K562 (cell line): ENCODE results near the gene CXCL5. TPM values are rescaled to one million over a fixed set of nuclear protein-coding genes. Genes with fewer than 3 reads are reported as not detected.
A peak's percentile ranks its signal among the peaks of the same experiment; 100 is the strongest.
"Not testable (repeated sequence)": the region's sequence is repeated elsewhere in the genome, so short reads cannot be mapped to it uniquely, and the experiment has no call there.

Source experiments
- ATAC-seq: fragments of 200-7000 bp; cut with Tn5 transposase; 3 replicates; pipeline ENCODE4 v1.9.1; 2020; ENCODE audit warnings: moderate library complexity
- BruUV-seq: library from RNA; stranded (reverse); fragments of 400-500 nt; replicated peaks from 2 replicates; lab custom pipeline; 2021; lab: Mats Ljungman, UMichigan
- CTCF ChIA-PET: fragments of 300-600 bp; formaldehyde crosslinking; extraction: SDS; loops from one replicate; lab custom pipeline; 2021; ENCODE audit warnings: low intra/inter-chr PET ratio; lab: Yijun Ruan, JAX
- POLR2A ChIA-PET: fragments of 300-600, 350-650 bp; sonication (Branson Sonifier 250); formaldehyde crosslinking; extraction: SDS; loops from one replicate; lab custom pipeline; 2021; ENCODE audit warnings: antibody characterized with exemption, inconsistent platforms; lab: Yijun Ruan, JAX
- DNase-seq, 4 experiments: peaks; one replicate each; pipeline versions ENCODE4 v3.0.0 to v3.0.0-alpha.2; 2011 to 2018; ENCODE audit warnings: low spot score in 3 of 4, mixed read lengths in 3 of 4; ENCODE audit errors: extremely low read depth in 1 of 4
- FAIRE-seq: peaks from 2 replicates; lab custom pipeline; 2011; peaks lifted over from hg19 to GRCh38; lab: Jason Lieb, UNC
- H2AFZ ChIP-seq: 2 replicates; pipeline ENCODE4 v1.6.0; 2011; ENCODE audit warnings: low read depth, low read length, control low read depth, inconsistent platforms
- H3K27ac ChIP-seq: fragments of 200-600 bp; 3 replicates; pipeline ENCODE4 v1.8.0; 2011; ENCODE audit warnings: low read depth, mild to moderate bottlenecking, control low read depth, inconsistent platforms, low read length, moderate library complexity, mixed read lengths; ENCODE audit errors: extremely low read depth
- H3K27me3 ChIP-seq, 2 experiments: fragments of 300-600 bp in 1 of 2; 2 replicates in 1 of 2; 3 replicates in 1 of 2; pipeline versions ENCODE4 v1.6.0 to v1.8.0; 2011; ENCODE audit warnings: inconsistent platforms in 2 of 2, low read length in 2 of 2, mild to moderate bottlenecking in 1 of 2, mixed read lengths in 1 of 2, moderate library complexity in 1 of 2; ENCODE audit not compliant: control insufficient read depth in 2 of 2, insufficient read depth in 2 of 2
- H3K36me3 ChIP-seq: fragments of 300-600 bp; 3 replicates; pipeline ENCODE4 v1.8.0; 2011; ENCODE audit warnings: mild to moderate bottlenecking, low read length, inconsistent platforms; ENCODE audit not compliant: control insufficient read depth, insufficient read depth
- H3K4me1 ChIP-seq, 2 experiments: fragments of 200-600 bp in 1 of 2; replicated peaks in 1 of 2; 2 replicates in 1 of 2; 3 replicates in 1 of 2; pipeline versions ENCODE4 v1.5.1 to v1.8.0; 2011; ENCODE audit warnings: inconsistent platforms in 2 of 2, low read length in 2 of 2, mild to moderate bottlenecking in 1 of 2, mixed read lengths in 1 of 2, moderate library complexity in 1 of 2; ENCODE audit not compliant: control insufficient read depth in 2 of 2, insufficient read depth in 2 of 2
- H3K4me2 ChIP-seq: 2 replicates; pipeline ENCODE4 v1.6.1; 2011; ENCODE audit warnings: low read length, control low read depth, inconsistent platforms, mixed read lengths; ENCODE audit not compliant: insufficient read depth
- H3K4me3 ChIP-seq: fragments of 200-600 bp; sonication (generic), shearing (Covaris generic); 2 replicates; pipeline ENCODE4 v1.5.1; 2016; ENCODE audit warnings: control low read depth, inconsistent platforms
- H3K79me2 ChIP-seq: fragments of 200-600 bp; 3 replicates; pipeline ENCODE4 v1.8.0; 2011; ENCODE audit warnings: low read length, inconsistent platforms; ENCODE audit not compliant: control insufficient read depth, insufficient read depth
- H3K9ac ChIP-seq, 2 experiments: 2 replicates each; pipeline versions ENCODE4 v1.6.0 to v1.6.1; 2011; ENCODE audit warnings: low read depth in 2 of 2, low read length in 2 of 2, control low read depth in 1 of 2, inconsistent platforms in 1 of 2, mild to moderate bottlenecking in 1 of 2, mixed read lengths in 1 of 2; ENCODE audit not compliant: insufficient read depth in 1 of 2
- H3K9me1 ChIP-seq: one replicate; pipeline ENCODE4 v1.6.0; 2011; ENCODE audit warnings: inconsistent platforms, mild to moderate bottlenecking, low read length, moderate library complexity; ENCODE audit not compliant: control insufficient read depth, insufficient read depth
- H3K9me3 ChIP-seq: replicated peaks from 2 replicates; pipeline ENCODE4 v1.5.1; 2011; ENCODE audit warnings: low read depth, low read length, inconsistent platforms; ENCODE audit not compliant: control insufficient read depth, insufficient read depth
- H4K20me1 ChIP-seq: replicated peaks from 2 replicates; pipeline ENCODE4 v1.6.1; 2011; ENCODE audit warnings: low read length, inconsistent platforms, mixed read lengths; ENCODE audit not compliant: control insufficient read depth, insufficient read depth
- BMI1 ChIP-seq: fragments of 150-350 bp; IDR thresholded peaks from 2 replicates; pipeline ENCODE4 v1.6.1; 2014; ENCODE audit warnings: low read length
- ELF4 ChIP-seq: fragments of 450-650 bp; formaldehyde crosslinking; IDR thresholded peaks from 2 replicates; pipeline ENCODE4 v1.4.0; 2022; ENCODE audit warnings: missing genetic modification characterization
- GATAD2A ChIP-seq: fragments of 450-650 bp; IDR thresholded peaks from 2 replicates; pipeline ENCODE4 v1.6.1; 2017
- NCOR1 ChIP-seq: fragments of 450-650 bp; IDR thresholded peaks from 2 replicates; pipeline ENCODE4 v1.6.1; 2016; ENCODE audit warnings: mild to moderate bottlenecking, moderate library complexity
- ZNF165 ChIP-seq: fragments of 250-450 bp; sonication (Bioruptor Pico); IDR thresholded peaks from 2 replicates; pipeline ENCODE4 v1.4.0; 2020; ENCODE audit warnings: borderline replicate concordance
- ZNF24 ChIP-seq: fragments of 450-650 bp; IDR thresholded peaks from 2 replicates; pipeline ENCODE4 v1.6.1; 2016
- WGBS: fragments of 100-300 bp; shearing (Covaris generic); methylation state at CpG from one replicate; pipeline ENCODE4 v1.1.6; 2016; ENCODE audit warnings: low coverage, mixed read lengths; ENCODE audit not compliant: insufficient coverage; ENCODE audit errors: missing lambda C conversion rate; 5-methylcytosine and 5-hydroxymethylcytosine counted together
- in situ Hi-C: fragments of 300-500 bp; cut with MboI; formaldehyde crosslinking; loops from 4 replicates; pipeline ENCODE4 v1.15.0; 2018; ENCODE audit warnings: inconsistent platforms, mixed read lengths
- intact Hi-C: fragments of 100-400 bp; cut with micrococcal nuclease; formaldehyde crosslinking; loops from 2 replicates; pipeline ENCODE4 v1.14.2; 2022
- polyA plus RNA-seq, 8 experiments: library from polyadenylated mRNA; depleted of rRNA in 4 of 8; stranded (reverse) in 5 of 8; unstranded in 3 of 8; fragments of >200 nt; fragmentation: Nextera tagmentation in 2 of 8; fragmentation: Illumina TruSeq in 1 of 8; extraction: Ambion mirVana in 2 of 8; extraction: Trizol in 1 of 8; gene quantifications; 2 replicates each; pipeline versions ENCODE4 v1.2.1 to v1.2.3, GENCODE V29; 2011 to 2014; ENCODE audit warnings: inconsistent platforms in 1 of 8, missing spikeins in 1 of 8
- total RNA-seq, 7 experiments: library from RNA; depleted of rRNA in 6 of 7; stranded (reverse); fragments of >200 nt in 6 of 7; fragmentation: Illumina TruSeq in 2 of 7; extraction: Trizol in 2 of 7; gene quantifications; 2 replicates each; pipeline versions ENCODE4 v1.2.1 to v1.2.3, GENCODE V29; 2011 to 2021; ENCODE audit warnings: low replicate concordance in 1 of 7
- TF ChIP-seq, protein P1 (sequence below): fragments of 200-400 bp; formaldehyde crosslinking; IDR thresholded peaks from 2 replicates; pipeline ENCODE4 v1.6.1; 2017; ENCODE audit warnings: mild to moderate bottlenecking, low read depth, low read length, moderate library complexity

CXCL5 gene
- total and polyA plus RNA-seq, 9 of the 15 experiments (the other 6 are each of a cell fraction or from before 2014, with no cell fraction given), result not detected

DNA sequence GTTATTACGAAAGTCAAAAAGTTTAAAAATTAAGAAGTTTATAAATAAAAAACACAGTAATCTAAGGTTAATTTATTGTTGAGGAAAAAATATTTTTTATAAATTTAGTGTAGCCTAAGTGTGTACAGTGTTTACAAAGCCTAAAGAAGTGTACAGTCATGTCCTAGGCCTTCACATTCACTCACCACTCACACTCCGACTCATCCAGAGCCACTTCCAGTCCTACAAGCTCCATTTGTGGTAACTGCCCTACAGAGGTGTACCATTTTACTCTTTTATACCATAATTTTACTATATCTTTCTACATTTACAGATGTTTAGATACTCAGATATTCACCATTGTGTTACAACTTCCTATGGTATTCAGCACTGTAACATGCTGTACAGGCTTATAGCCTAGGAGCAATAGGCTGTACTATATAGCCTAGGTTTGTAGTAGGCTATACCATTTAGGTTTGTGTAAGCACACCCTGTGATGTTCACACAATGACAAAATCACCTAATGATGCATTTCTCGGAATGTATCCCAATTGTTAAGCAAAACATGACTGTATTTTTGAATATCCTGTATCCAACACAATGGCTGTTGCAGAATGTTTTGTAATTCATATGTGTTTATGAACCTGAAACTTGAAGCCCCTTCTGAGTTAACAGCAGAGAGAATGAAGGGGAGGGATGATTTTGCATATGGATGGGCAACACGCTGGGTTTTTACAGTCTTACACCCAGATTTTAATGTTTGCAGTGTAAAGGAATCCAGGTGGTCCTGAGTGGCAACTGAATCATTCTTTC is 13.5 kb downstream of the CXCL5 start:
- Histone ChIP-seq H3K36me3 (no peaks in the 10 kb centered on the region), H3K9me1 (no peaks in the 10 kb centered on the region), H3K9me3 (no peaks in the 10 kb centered on the region), H4K20me1 (no peaks in the 10 kb centered on the region), H3K4me2 (no peak overlapping the region), H3K4me3 (no peak overlapping the region), H3K9ac (no peak overlapping the region), H3K79me2 (no peaks in the 10 kb centered on the region), H3K27me3 (no peaks in the 10 kb centered on the region), H3K27ac (no peak overlapping the region), H3K4me1 (peaks cover 5% of the 10 kb centered on the region in 2 experiments; a peak in 3 of 5 replicates), H2AFZ (peak overlapping the region; percentile 7; the same call in 1 of the 2 replicates)
- FAIRE-seq (no peak), DNase-seq (no peak), ATAC-seq (no peak)
- ChIA-PET CTCF (interaction anchor here (0.6 kb wide), 1 partner anchor 35 kb away, joined by 4 read pairs; no protein-coding TSS in a partner anchor), POLR2A (no interaction called here)
- intact Hi-C loops (no loop called here), in situ Hi-C loops (no loop called here)
- TF ChIP-seq GATAD2A (no peak), BMI1 (no peak), ELF4 (CRISPR knock-in tag) (no peak), NCOR1 (no peak), ZNF165 (no peak), ZNF24 (no peak)
- TF ChIP-seq, protein P1, sequence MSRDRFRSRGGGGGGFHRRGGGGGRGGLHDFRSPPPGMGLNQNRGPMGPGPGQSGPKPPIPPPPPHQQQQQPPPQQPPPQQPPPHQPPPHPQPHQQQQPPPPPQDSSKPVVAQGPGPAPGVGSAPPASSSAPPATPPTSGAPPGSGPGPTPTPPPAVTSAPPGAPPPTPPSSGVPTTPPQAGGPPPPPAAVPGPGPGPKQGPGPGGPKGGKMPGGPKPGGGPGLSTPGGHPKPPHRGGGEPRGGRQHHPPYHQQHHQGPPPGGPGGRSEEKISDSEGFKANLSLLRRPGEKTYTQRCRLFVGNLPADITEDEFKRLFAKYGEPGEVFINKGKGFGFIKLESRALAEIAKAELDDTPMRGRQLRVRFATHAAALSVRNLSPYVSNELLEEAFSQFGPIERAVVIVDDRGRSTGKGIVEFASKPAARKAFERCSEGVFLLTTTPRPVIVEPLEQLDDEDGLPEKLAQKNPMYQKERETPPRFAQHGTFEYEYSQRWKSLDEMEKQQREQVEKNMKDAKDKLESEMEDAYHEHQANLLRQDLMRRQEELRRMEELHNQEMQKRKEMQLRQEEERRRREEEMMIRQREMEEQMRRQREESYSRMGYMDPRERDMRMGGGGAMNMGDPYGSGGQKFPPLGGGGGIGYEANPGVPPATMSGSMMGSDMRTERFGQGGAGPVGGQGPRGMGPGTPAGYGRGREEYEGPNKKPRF, result no peak
- WGBS, result 64% methylated on average over 4 of the region's 4 CpGs
- BruUV-seq, result no TSS peak

DNA sequence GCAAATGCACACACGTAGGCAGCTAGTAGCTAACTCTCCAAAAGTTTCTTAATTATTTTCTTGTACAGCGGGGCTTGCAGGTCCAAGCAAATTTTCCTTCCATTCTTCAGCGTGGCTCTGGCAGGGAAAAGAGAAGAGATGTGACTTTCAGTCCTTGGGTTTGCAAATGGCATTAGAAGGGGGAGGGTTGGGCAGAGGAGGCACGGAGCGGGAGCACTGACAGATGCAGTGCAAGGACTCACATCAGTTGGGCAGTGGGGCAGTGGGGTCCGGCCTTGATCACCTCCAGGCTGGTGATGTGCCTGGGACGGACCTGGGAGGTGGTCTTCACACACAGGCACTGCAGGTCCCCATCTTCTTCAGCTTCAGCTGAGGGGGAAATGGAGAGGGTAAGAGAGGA is 17.3 kb downstream of the CXCL5 start:
- H3K36me3 ChIP-seq, in situ Hi-C loops: not testable (repeated sequence)
- 55% methylated on average over 7 of the region's 7 CpGs for WGBS

More for the DNA sequence above, 17.3 kb downstream of the CXCL5 start:
- POLR2A ChIA-PET, intact Hi-C loops, H2AFZ ChIP-seq, H4K20me1 ChIP-seq, H3K27ac ChIP-seq, H3K9me1 ChIP-seq, FAIRE-seq, DNase-seq, H3K9ac ChIP-seq, H3K9me3 ChIP-seq, H3K4me1 ChIP-seq, H3K27me3 ChIP-seq, H3K79me2 ChIP-seq, CTCF ChIA-PET, BruUV-seq, ATAC-seq, H3K4me3 ChIP-seq, H3K4me2 ChIP-seq: not testable (repeated sequence)
